ENCODE results near the gene BCL11B.

The BCL11B gene

DNA sequence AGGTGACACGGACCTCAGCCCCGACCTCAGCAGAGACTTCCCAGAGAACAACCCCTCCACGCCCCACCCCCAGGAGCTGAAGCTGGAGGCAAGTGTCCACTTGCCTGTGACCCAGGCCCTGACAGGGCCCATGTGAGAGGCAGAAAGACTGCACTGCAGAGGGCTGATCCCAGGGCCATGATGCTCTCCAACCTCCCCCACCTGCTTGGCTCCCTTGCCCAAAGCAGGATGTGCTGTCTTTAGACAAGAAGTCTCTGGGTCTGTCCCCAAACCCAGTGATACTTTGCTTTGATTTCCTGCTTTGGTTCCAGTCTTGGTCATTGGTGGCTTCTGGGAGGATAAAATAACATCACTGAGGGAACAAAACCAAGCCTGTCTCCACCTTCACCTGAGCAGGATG lies 59.4 kb downstream of the BCL11B start:
- TF ChIP-seq CTCF (IDR thresholded peaks at IDR 0.05; ENCODE audit: low read depth, low read length), result no peak
- no peak for DNase-seq (ENCODE audit: extremely low read depth, low read depth)

- no peak for TF ChIP-seq CTCF (IDR thresholded peaks at IDR 0.05; ENCODE audit: low read depth, low read length)
- DNase-seq (ENCODE audit: extremely low read depth, low read depth), result no peak
Observed at GRCh38 chr14:99212199-99212598, 59.8 kb downstream of the BCL11B start.

GRCh38 chr14:99211410-99211809 lies 60.6 kb downstream of the BCL11B start:
- no peak for DNase-seq (ENCODE audit: extremely low read depth, low read depth)

DNA sequence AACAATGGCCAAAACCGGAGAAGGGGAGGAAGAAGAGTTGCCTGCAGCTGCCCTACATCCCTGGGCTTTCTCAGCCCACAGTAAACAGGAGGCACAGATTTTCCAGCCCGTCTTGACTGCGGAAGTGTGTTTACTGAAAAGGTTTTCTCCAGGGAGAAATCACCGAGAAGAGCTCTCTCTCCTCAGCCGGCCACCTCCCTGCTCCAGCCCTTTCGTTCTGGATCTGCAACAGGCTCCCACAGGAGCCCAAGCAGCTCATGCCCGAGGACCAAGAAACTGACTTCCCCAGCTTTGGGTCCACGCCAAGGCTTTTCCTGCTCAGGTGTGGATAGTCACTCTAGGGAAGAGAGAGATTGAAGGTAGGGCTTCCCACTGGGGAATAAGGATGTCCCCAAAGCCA lies 61.7 kb downstream of the BCL11B start:
- no peak for TF ChIP-seq CTCF (IDR thresholded peaks at IDR 0.05; ENCODE audit: low read depth, low read length)
- DNase-seq (ENCODE audit: extremely low read depth, low read depth), result no peak

More at GRCh38 chr14:99211410-99211809, 60.6 kb downstream of the BCL11B start:
- TF ChIP-seq CTCF (IDR thresholded peaks at IDR 0.05; ENCODE audit: low read depth, low read length), result no peak

- no peak for TF ChIP-seq CTCF (IDR thresholded peaks at IDR 0.05; ENCODE audit: low read depth, low read length)
- no peak for DNase-seq (ENCODE audit: extremely low read depth, low read depth)
Observed at GRCh38 chr14:99209409-99209808, 62.6 kb downstream of the BCL11B start.

- no peak for DNase-seq (ENCODE audit: extremely low read depth, low read depth)
- TF ChIP-seq CTCF (IDR thresholded peaks at IDR 0.05; ENCODE audit: low read depth, low read length), result no peak
Observed at GRCh38 chr14:99208318-99208717, 63.7 kb downstream of the BCL11B start.

GRCh38 chr14:99207456-99207855 lies 64.5 kb downstream of the BCL11B start:
- DNase-seq (ENCODE audit: extremely low read depth, low read depth), result no peak

More at GRCh38 chr14:99207456-99207855, 64.5 kb downstream of the BCL11B start:
- no peak for TF ChIP-seq CTCF (IDR thresholded peaks at IDR 0.05; ENCODE audit: low read depth, low read length)
